HepG2 (cell line): ENCODE measurements around the gene WBP1. TPM values are rescaled to one million over a fixed set of nuclear protein-coding genes. Genes with fewer than 3 reads are reported as not detected.

Source experiments
- IKZF1 ChIP-seq: fragments of 450-650 bp; IDR thresholded peaks from 2 replicates; pipeline ENCODE4 v1.7.1; 2016
- MTA1 ChIP-seq: sonication (generic); formaldehyde crosslinking; IDR thresholded peaks from 2 replicates; pipeline ENCODE4 v1.4.0; 2020; ENCODE audit warnings: missing genetic modification reagents, mild to moderate bottlenecking, borderline replicate concordance
- RNF2 ChIP-seq: fragments of 450-650 bp; conservative IDR thresholded peaks from 2 replicates; pipeline ENCODE4 v1.6.1; 2016; ENCODE audit warnings: low read depth
- SNRNP70 ChIP-seq: fragments of 200-400 bp; formaldehyde crosslinking; IDR thresholded peaks from 2 replicates; pipeline ENCODE4 v1.6.1; 2017; ENCODE audit warnings: mild to moderate bottlenecking, low read depth, low read length, moderate library complexity
- ZBTB34 ChIP-seq: sonication (generic); formaldehyde crosslinking; IDR thresholded peaks from 2 replicates; pipeline ENCODE4 v1.8.0; 2022; ENCODE audit warnings: mild to moderate bottlenecking, missing genetic modification reagents
- ZNF496 ChIP-seq: sonication (generic); formaldehyde crosslinking; IDR thresholded peaks from 2 replicates; pipeline ENCODE4 v1.8.1; 2023; ENCODE audit warnings: mild to moderate bottlenecking, moderate library complexity, missing genetic modification reagents; ENCODE audit not compliant: insufficient replicate concordance
- ZNF501 ChIP-seq: sonication (generic); formaldehyde crosslinking; IDR thresholded peaks from 2 replicates; pipeline ENCODE4 v1.5.1; 2020; ENCODE audit warnings: mild to moderate bottlenecking, moderate library complexity, missing genetic modification reagents
- ZNF543 ChIP-seq: sonication (generic); formaldehyde crosslinking; IDR thresholded peaks from 2 replicates; pipeline ENCODE4 v1.4.0; 2020; ENCODE audit warnings: mild to moderate bottlenecking, missing genetic modification reagents
- ZNF563 ChIP-seq: sonication (generic); formaldehyde crosslinking; IDR thresholded peaks from 2 replicates; pipeline ENCODE4 v1.8.0; 2022; ENCODE audit warnings: mild to moderate bottlenecking, moderate library complexity, missing genetic modification reagents
- ZNF598 ChIP-seq: sonication (generic); formaldehyde crosslinking; IDR thresholded peaks from 2 replicates; pipeline ENCODE4 v1.5.1; 2020; ENCODE audit warnings: mild to moderate bottlenecking, missing genetic modification reagents, borderline replicate concordance
- ZNF607 ChIP-seq: sonication (generic); formaldehyde crosslinking; IDR thresholded peaks from 2 replicates; pipeline ENCODE4 v1.5.1; 2020; ENCODE audit warnings: missing genetic modification reagents, mild to moderate bottlenecking, borderline replicate concordance
- ZNF737 ChIP-seq: sonication (generic); formaldehyde crosslinking; IDR thresholded peaks from 2 replicates; pipeline ENCODE4 v1.5.0; 2020; ENCODE audit warnings: missing genetic modification reagents, mild to moderate bottlenecking, borderline replicate concordance
- ZNF781 ChIP-seq: sonication (generic); formaldehyde crosslinking; IDR thresholded peaks from 2 replicates; pipeline ENCODE4 v1.5.1; 2020; ENCODE audit warnings: borderline replicate concordance, mild to moderate bottlenecking, missing genetic modification reagents; ENCODE audit errors: not compliant biosample characterization
- polyA plus RNA-seq, 8 experiments: library from polyadenylated mRNA; depleted of rRNA in 3 of 8; stranded (reverse) in 7 of 8; unstranded in 1 of 8; fragments of >200 nt; fragmentation: Illumina TruSeq in 4 of 8; extraction: Trizol in 4 of 8; gene quantifications; 2 replicates each; pipeline versions ENCODE4 v1.2.1 to v1.2.3, GENCODE V29; 2011 to 2016; ENCODE audit warnings: low read depth in 4 of 8, missing spikeins in 1 of 8, mixed read lengths in 1 of 8; ENCODE audit not compliant: insufficient read depth in 1 of 8
- total RNA-seq, 5 experiments: library from RNA; depleted of rRNA; stranded (reverse); fragments of >200 nt; fragmentation: Illumina TruSeq; extraction: Trizol; gene quantifications; 2 replicates each; pipeline ENCODE4 v1.2.3, GENCODE V29; 2016; ENCODE audit warnings: low read depth in 1 of 5
- TF ChIP-seq, protein P1 (sequence below): fragments of 450-650 bp; IDR thresholded peaks from 2 replicates; pipeline ENCODE4 v1.6.1; 2017; ENCODE audit warnings: mild to moderate bottlenecking
- TF ChIP-seq, protein P2 (sequence below): IDR thresholded peaks from 2 replicates; pipeline ENCODE4 v1.6.1; 2016; ENCODE audit warnings: low read depth

The WBP1 gene
- total and polyA plus RNA-seq, 2 of the 13 experiments (the other 11 are each of a cell fraction or from before 2014, with no cell fraction given), result 38.8 to 85.7 TPM

DNA sequence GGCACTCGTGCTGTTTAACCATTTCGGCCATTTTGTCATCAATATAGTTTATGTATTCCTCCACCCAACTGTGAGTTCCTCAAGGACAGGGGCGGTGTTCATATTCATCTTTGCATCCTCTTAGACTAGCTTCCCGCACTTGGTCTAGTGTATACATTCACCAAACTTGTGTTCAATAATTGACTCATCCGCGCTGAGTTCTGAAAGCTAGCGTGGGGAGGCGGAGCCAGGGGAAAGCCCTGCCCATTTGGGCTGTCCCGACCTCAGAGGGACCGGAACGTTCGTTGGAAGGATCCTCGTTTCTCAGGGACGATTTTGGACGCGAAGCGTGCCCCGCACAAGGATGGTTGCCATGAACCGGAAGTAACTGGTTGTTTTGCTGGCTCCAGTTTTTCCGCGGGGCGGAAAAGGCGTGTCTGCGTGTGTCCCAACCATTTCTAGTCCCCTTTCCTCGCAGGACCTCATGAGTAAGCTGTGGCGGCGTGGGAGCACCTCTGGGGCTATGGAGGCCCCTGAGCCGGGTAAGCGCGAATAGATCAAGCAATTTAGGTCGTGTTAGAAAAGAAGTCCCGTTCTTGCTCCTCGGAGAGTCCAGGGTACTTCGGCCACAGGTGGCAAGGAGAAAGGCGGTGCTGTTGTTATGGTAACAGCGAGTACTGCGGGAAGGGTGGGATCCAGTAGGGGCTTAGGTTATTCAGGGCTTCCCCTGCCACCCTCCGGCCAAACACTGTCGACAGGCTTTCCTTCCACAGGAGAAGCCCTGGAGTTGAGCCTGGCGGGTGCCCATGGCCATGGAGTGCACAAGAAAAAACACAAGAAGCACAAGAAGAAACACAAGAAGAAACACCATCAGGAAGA is 3.4 kb upstream of the WBP1 start, which contains the start of gene INO80B (continued):
- TF ChIP-seq, protein P1, sequence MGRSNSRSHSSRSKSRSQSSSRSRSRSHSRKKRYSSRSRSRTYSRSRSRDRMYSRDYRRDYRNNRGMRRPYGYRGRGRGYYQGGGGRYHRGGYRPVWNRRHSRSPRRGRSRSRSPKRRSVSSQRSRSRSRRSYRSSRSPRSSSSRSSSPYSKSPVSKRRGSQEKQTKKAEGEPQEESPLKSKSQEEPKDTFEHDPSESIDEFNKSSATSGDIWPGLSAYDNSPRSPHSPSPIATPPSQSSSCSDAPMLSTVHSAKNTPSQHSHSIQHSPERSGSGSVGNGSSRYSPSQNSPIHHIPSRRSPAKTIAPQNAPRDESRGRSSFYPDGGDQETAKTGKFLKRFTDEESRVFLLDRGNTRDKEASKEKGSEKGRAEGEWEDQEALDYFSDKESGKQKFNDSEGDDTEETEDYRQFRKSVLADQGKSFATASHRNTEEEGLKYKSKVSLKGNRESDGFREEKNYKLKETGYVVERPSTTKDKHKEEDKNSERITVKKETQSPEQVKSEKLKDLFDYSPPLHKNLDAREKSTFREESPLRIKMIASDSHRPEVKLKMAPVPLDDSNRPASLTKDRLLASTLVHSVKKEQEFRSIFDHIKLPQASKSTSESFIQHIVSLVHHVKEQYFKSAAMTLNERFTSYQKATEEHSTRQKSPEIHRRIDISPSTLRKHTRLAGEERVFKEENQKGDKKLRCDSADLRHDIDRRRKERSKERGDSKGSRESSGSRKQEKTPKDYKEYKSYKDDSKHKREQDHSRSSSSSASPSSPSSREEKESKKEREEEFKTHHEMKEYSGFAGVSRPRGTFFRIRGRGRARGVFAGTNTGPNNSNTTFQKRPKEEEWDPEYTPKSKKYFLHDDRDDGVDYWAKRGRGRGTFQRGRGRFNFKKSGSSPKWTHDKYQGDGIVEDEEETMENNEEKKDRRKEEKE, result no peak
- no peak for TF ChIP-seq ZNF737 (CRISPR knock-in tag)
- TF ChIP-seq ZNF496, result no peak
- TF ChIP-seq RNF2, result 0 out of 2 replicates have a peak, but pooled peaks have one; percentile 59
- TF ChIP-seq ZNF598, result peak; percentile 98; the same call in 1 of the 2 replicates
- peak; percentile 71; the same call in 1 of the 2 replicates for TF ChIP-seq ZBTB34 (CRISPR knock-in tag)
- peak; percentile 89; the same call in 1 of the 2 replicates for TF ChIP-seq MTA1 (CRISPR knock-in tag)
- TF ChIP-seq ZNF563 (CRISPR knock-in tag), result 0 out of 2 replicates have a peak, but pooled peaks have one; percentile 71
- TF ChIP-seq ZNF781, result peak; percentile 61
- peak; percentile 85 for TF ChIP-seq ZNF543 (CRISPR knock-in tag)
- no peak for TF ChIP-seq SNRNP70
- TF ChIP-seq ZNF501 (CRISPR knock-in tag), result peak; percentile 99
- TF ChIP-seq ZNF607, result peak; percentile 55; the same call in 1 of the 2 replicates
- TF ChIP-seq IKZF1, result no peak
- TF ChIP-seq, protein P2, sequence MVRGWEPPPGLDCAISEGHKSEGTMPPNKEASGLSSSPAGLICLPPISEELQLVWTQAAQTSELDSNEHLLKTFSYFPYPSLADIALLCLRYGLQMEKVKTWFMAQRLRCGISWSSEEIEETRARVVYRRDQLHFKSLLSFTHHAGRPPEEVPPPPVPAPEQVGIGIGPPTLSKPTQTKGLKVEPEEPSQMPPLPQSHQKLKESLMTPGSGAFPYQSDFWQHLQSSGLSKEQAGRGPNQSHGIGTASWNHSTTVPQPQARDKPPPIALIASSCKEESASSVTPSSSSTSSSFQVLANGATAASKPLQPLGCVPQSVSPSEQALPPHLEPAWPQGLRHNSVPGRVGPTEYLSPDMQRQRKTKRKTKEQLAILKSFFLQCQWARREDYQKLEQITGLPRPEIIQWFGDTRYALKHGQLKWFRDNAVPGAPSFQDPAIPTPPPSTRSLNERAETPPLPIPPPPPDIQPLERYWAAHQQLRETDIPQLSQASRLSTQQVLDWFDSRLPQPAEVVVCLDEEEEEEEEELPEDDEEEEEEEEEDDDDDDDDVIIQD (CRISPR knock-in tag), result peak; percentile 73
